Measurements from ENCODE around the gene MALAT1.

The MALAT1 gene

GRCh38 chr11:65491614-65492386 lies 7.0 kb upstream of the MALAT1 start:
- peak; percentile 98 for DNase-seq
- H3K27ac ChIP-seq (ENCODE audit: low read length, poor library complexity, severe bottlenecking), result peak overlapping the region; percentile 97
- WGBS, result 22% methylated on average over 15 of the region's 17 CpGs
- peak overlapping the region; percentile 85 for H2BK5ac ChIP-seq (ENCODE audit: low read depth, low read length, poor library complexity, severe bottlenecking)
- H3K79me1 ChIP-seq (replicated peaks; ENCODE audit: low read length, poor library complexity, severe bottlenecking), result no peaks in the 10 kb centered on the region
- H3K9ac ChIP-seq (ENCODE audit: low read length), result peak overlapping the region; percentile 98
- no peaks in the 10 kb centered on the region for H3K9me3 ChIP-seq (ENCODE audit: control insufficient read depth, low read length)
- peak overlapping the region in 1 of 2 experiments; percentile 30 for H3K23ac ChIP-seq (ENCODE audit: low read length in 2 of 2)
- no peaks in the 10 kb centered on the region for H3K36me3 ChIP-seq (ENCODE audit: control insufficient read depth in 1 of 2, insufficient read depth in 2 of 2, low read depth in 1 of 2, low read length in 2 of 2)
- H3K4me1 ChIP-seq (ENCODE audit: control insufficient read depth, insufficient read depth, low read depth, low read length), result peaks cover 58% of the 10 kb centered on the region
- peak overlapping the region; percentile 65 for H2BK120ac ChIP-seq (ENCODE audit: low read depth, low read length)
- H3K4me3 ChIP-seq (ENCODE audit: insufficient read depth in 1 of 2, low read depth in 1 of 2, low read length in 2 of 2), result peak overlapping the region in 1 of 2 experiments; percentile 59
- peak overlapping the region; percentile 89 to 96 for H3K4ac ChIP-seq (ENCODE audit: low read depth in 1 of 2, low read length in 2 of 2)
- H2AK5ac ChIP-seq (ENCODE audit: low read length, severe bottlenecking), result peak overlapping the region; percentile 93
- no peaks in the 10 kb centered on the region for H3K27me3 ChIP-seq (ENCODE audit: control insufficient read depth in 1 of 2, insufficient read depth in 1 of 2, low read length in 2 of 2)
- peak overlapping the region in 1 of 2 experiments; percentile 26 for H3K14ac ChIP-seq (ENCODE audit: low read length in 2 of 2)
- H2BK15ac ChIP-seq (ENCODE audit: low read depth, poor library complexity, severe bottlenecking), result peak overlapping the region; percentile 77
- H4K91ac ChIP-seq (ENCODE audit: low read length), result peak overlapping the region; percentile 97
- H4K8ac ChIP-seq (ENCODE audit: low read length), result peak overlapping the region; percentile 55
- peak overlapping the region; percentile 21 for H3K4me2 ChIP-seq (ENCODE audit: low read length, poor library complexity, severe bottlenecking)
- peak overlapping the region; percentile 86 to 90 for H3K18ac ChIP-seq (ENCODE audit: low read depth in 1 of 2, low read length in 2 of 2)
- peak overlapping the region; percentile 93 to 100 for H2BK12ac ChIP-seq (ENCODE audit: low read length in 2 of 2)
- H2AFZ ChIP-seq (ENCODE audit: low read depth, low read length), result no peak overlapping the region

- WGBS, result 43% methylated on average over 4 of the region's 4 CpGs
Observed at GRCh38 chr11:65492387-65492636, 6.5 kb upstream of the MALAT1 start.

GRCh38 chr11:65492637-65493366 lies 6.0 kb upstream of the MALAT1 start:
- H2BK120ac ChIP-seq (ENCODE audit: low read depth, low read length), result peak overlapping the region; percentile 96
- peak overlapping the region; percentile 95 to 97 for H3K18ac ChIP-seq (ENCODE audit: low read depth in 1 of 2, low read length in 2 of 2)
- WGBS, result 43% methylated on average over 3 of the region's 6 CpGs
- H3K79me1 ChIP-seq (replicated peaks; ENCODE audit: low read length, poor library complexity, severe bottlenecking), result no peaks in the 10 kb centered on the region
- peak overlapping the region; percentile 98 for H3K9ac ChIP-seq (ENCODE audit: low read length)
- H2AK5ac ChIP-seq (ENCODE audit: low read length, severe bottlenecking), result peak overlapping the region; percentile 99
- H3K27ac ChIP-seq (ENCODE audit: low read length, poor library complexity, severe bottlenecking), result peak overlapping the region; percentile 97
- H2BK5ac ChIP-seq (ENCODE audit: low read depth, low read length, poor library complexity, severe bottlenecking), result peak overlapping the region; percentile 85
- peak overlapping the region; percentile 28 for H3K4me2 ChIP-seq (ENCODE audit: low read length, poor library complexity, severe bottlenecking)
- DNase-seq, result peak; percentile 95
- H3K36me3 ChIP-seq (ENCODE audit: control insufficient read depth in 1 of 2, insufficient read depth in 2 of 2, low read depth in 1 of 2, low read length in 2 of 2), result no peaks in the 10 kb centered on the region
- H2AFZ ChIP-seq (ENCODE audit: low read depth, low read length), result no peak overlapping the region
- peak overlapping the region; percentile 79 to 96 for H3K4ac ChIP-seq (ENCODE audit: low read depth in 1 of 2, low read length in 2 of 2)
- no peak overlapping the region for H3K23ac ChIP-seq (ENCODE audit: low read length in 2 of 2)
- peak overlapping the region in 1 of 2 experiments; percentile 65 for H3K4me3 ChIP-seq (ENCODE audit: insufficient read depth in 1 of 2, low read depth in 1 of 2, low read length in 2 of 2)
- peak overlapping the region; percentile 95 for H2BK15ac ChIP-seq (ENCODE audit: low read depth, poor library complexity, severe bottlenecking)
- peak overlapping the region; percentile 91 to 97 for H2BK12ac ChIP-seq (ENCODE audit: low read length in 2 of 2)
- no peaks in the 10 kb centered on the region for H3K27me3 ChIP-seq (ENCODE audit: control insufficient read depth in 1 of 2, insufficient read depth in 1 of 2, low read length in 2 of 2)
- peak overlapping the region in 1 of 2 experiments; percentile 57 for H3K14ac ChIP-seq (ENCODE audit: low read length in 2 of 2)
- H4K91ac ChIP-seq (ENCODE audit: low read length), result peak overlapping the region; percentile 96
- no peaks in the 10 kb centered on the region for H3K9me3 ChIP-seq (ENCODE audit: control insufficient read depth, low read length)
- peak overlapping the region; percentile 88 for H4K8ac ChIP-seq (ENCODE audit: low read length)
- peaks cover 55% of the 10 kb centered on the region for H3K4me1 ChIP-seq (ENCODE audit: control insufficient read depth, insufficient read depth, low read depth, low read length)

More at GRCh38 chr11:65492387-65492636, 6.5 kb upstream of the MALAT1 start:
- Histone ChIP-seq H3K4me3 (ENCODE audit: insufficient read depth in 1 of 2, low read depth in 1 of 2, low read length in 2 of 2) (peak overlapping the region in 1 of 2 experiments; percentile 65), H3K9ac (ENCODE audit: low read length) (peak overlapping the region; percentile 98), H3K14ac (ENCODE audit: low read length in 2 of 2) (peak overlapping the region in 1 of 2 experiments; percentile 57), H3K9me3 (ENCODE audit: control insufficient read depth, low read length) (no peaks in the 10 kb centered on the region), H3K27ac (ENCODE audit: low read length, poor library complexity, severe bottlenecking) (peak overlapping the region; percentile 97), H3K4me1 (ENCODE audit: control insufficient read depth, insufficient read depth, low read depth, low read length) (peaks cover 56% of the 10 kb centered on the region), H3K27me3 (ENCODE audit: control insufficient read depth in 1 of 2, insufficient read depth in 1 of 2, low read length in 2 of 2) (no peaks in the 10 kb centered on the region), H2BK12ac (ENCODE audit: low read length in 2 of 2) (peak overlapping the region; percentile 91 to 97), H2BK15ac (ENCODE audit: low read depth, poor library complexity, severe bottlenecking) (no peak overlapping the region), H3K18ac (ENCODE audit: low read depth in 1 of 2, low read length in 2 of 2) (peak overlapping the region; percentile 86 to 97), H4K91ac (ENCODE audit: low read length) (peak overlapping the region; percentile 96), H2BK120ac (ENCODE audit: low read depth, low read length) (peak overlapping the region; percentile 64), H3K23ac (ENCODE audit: low read length in 2 of 2) (no peak overlapping the region), H3K4ac (ENCODE audit: low read depth in 1 of 2, low read length in 2 of 2) (peak overlapping the region; percentile 79 to 96), H2AFZ (ENCODE audit: low read depth, low read length) (no peak overlapping the region), H4K8ac (ENCODE audit: low read length) (peak overlapping the region; percentile 88), H2AK5ac (ENCODE audit: low read length, severe bottlenecking) (peak overlapping the region; percentile 35), H3K4me2 (ENCODE audit: low read length, poor library complexity, severe bottlenecking) (peak overlapping the region; percentile 13), H2BK5ac (ENCODE audit: low read depth, low read length, poor library complexity, severe bottlenecking) (peak overlapping the region; percentile 85), H3K79me1 (replicated peaks; ENCODE audit: low read length, poor library complexity, severe bottlenecking) (no peaks in the 10 kb centered on the region), H3K36me3 (ENCODE audit: control insufficient read depth in 1 of 2, insufficient read depth in 2 of 2, low read depth in 1 of 2, low read length in 2 of 2) (no peaks in the 10 kb centered on the region)
- no peak for DNase-seq

All from mesenchymal stem cell (in vitro differentiated cells and primary cell).